MCF 10A (cell line): ENCODE results near the gene CMTM4. TPM values are rescaled to one million over a fixed set of nuclear protein-coding genes. Genes with fewer than 3 reads are reported as not detected.

Source experiments
- BruUV-seq: library from RNA; stranded (reverse); fragments of 400-500 nt; replicated peaks from 2 replicates; lab custom pipeline; 2021; lab: Mats Ljungman, UMichigan
- CTCF ChIA-PET: fragments of 300-600 bp; sonication (Branson Sonifier 250); formaldehyde crosslinking; extraction: SDS; loops from one replicate; lab custom pipeline; 2021; ENCODE audit warnings: antibody characterized with exemption, inconsistent platforms; lab: Yijun Ruan, JAX
- POLR2A ChIA-PET: fragments of 300-600, 350-650 bp; sonication (Branson Sonifier 250); formaldehyde crosslinking; extraction: SDS; loops from one replicate; lab custom pipeline; 2020; ENCODE audit warnings: antibody characterized with exemption, inconsistent platforms; lab: Yijun Ruan, JAX
- DNase-seq: peaks from one replicate; pipeline ENCODE4 v3.0.0-alpha.2; 2018; ENCODE audit not compliant: unreplicated experiment
- H3K27ac Mint-ChIP-seq: one replicate; pipeline ENCODE4 v1.8.0; 2022; ENCODE audit warnings: mild to moderate bottlenecking, low read depth, mixed read lengths; ENCODE audit not compliant: unreplicated experiment
- H3K27me3 Mint-ChIP-seq: one replicate; pipeline ENCODE4 v1.8.0; 2022; ENCODE audit warnings: mixed read lengths; ENCODE audit not compliant: insufficient read depth, unreplicated experiment
- H3K36me3 Mint-ChIP-seq: one replicate; pipeline ENCODE4 v1.8.0; 2022; ENCODE audit warnings: mild to moderate bottlenecking, moderate library complexity, mixed read lengths; ENCODE audit not compliant: insufficient read depth, unreplicated experiment
- H3K4me1 Mint-ChIP-seq: one replicate; pipeline ENCODE4 v1.8.0; 2022; ENCODE audit warnings: mixed read lengths; ENCODE audit not compliant: insufficient read depth, unreplicated experiment
- H3K4me3 Mint-ChIP-seq: one replicate; pipeline ENCODE4 v1.8.0; 2022; ENCODE audit warnings: mild to moderate bottlenecking, moderate library complexity, mixed read lengths; ENCODE audit not compliant: unreplicated experiment
- H3K9me3 Mint-ChIP-seq: one replicate; pipeline ENCODE4 v1.8.0; 2022; ENCODE audit warnings: mixed read lengths; ENCODE audit not compliant: unreplicated experiment
- intact Hi-C: fragments of 100-400 bp; cut with micrococcal nuclease; formaldehyde crosslinking; loops from 2 replicates; pipeline ENCODE4 v1.14.1; 2022
- total RNA-seq: library from RNA; stranded (reverse); gene quantifications from 2 replicates; pipeline ENCODE4 v1.2.3, GENCODE V29; 2022
- TF ChIP-seq, protein P1 (sequence below): fragments of 200-600 bp; IDR thresholded peaks from one replicate; pipeline ENCODE4 v1.8.0; 2022; ENCODE audit warnings: antibody characterized with exemption, mild to moderate bottlenecking; ENCODE audit not compliant: unreplicated experiment

Gene CMTM4
- total RNA-seq, 1 experiment from 2014 or later, result 27.2 TPM

- Mint-ChIP-seq H3K36me3 (peaks cover 7% of the 10 kb centered on the region), H3K27ac (peak overlapping the region; percentile 4), H3K4me3 (no peak overlapping the region), H3K9me3 (no peaks in the 10 kb centered on the region), H3K27me3 (no peaks in the 10 kb centered on the region), H3K4me1 (peaks cover 33% of the 10 kb centered on the region)
- POLR2A ChIA-PET, result interaction anchor here (1.2 kb wide), 1 partner anchor 18 kb away, joined by 5 read pairs; no protein-coding TSS in a partner anchor
- DNase-seq, result no peak
- BruUV-seq, result no TSS peak
- CTCF ChIA-PET, result interaction anchor here (0.7 to 1.9 kb wide), 2 partner anchors 64 to 211 kb away, joined by 3 to 12 read pairs; no protein-coding TSS in a partner anchor
- intact Hi-C loops, result no loop called here
- TF ChIP-seq, protein P1, sequence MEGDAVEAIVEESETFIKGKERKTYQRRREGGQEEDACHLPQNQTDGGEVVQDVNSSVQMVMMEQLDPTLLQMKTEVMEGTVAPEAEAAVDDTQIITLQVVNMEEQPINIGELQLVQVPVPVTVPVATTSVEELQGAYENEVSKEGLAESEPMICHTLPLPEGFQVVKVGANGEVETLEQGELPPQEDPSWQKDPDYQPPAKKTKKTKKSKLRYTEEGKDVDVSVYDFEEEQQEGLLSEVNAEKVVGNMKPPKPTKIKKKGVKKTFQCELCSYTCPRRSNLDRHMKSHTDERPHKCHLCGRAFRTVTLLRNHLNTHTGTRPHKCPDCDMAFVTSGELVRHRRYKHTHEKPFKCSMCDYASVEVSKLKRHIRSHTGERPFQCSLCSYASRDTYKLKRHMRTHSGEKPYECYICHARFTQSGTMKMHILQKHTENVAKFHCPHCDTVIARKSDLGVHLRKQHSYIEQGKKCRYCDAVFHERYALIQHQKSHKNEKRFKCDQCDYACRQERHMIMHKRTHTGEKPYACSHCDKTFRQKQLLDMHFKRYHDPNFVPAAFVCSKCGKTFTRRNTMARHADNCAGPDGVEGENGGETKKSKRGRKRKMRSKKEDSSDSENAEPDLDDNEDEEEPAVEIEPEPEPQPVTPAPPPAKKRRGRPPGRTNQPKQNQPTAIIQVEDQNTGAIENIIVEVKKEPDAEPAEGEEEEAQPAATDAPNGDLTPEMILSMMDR, result no peak
Observed at GRCh38 chr16:66656547-66656946, 40.0 kb downstream of the CMTM4 start.

- TF ChIP-seq, protein P1, result no peak
- peak overlapping the region; percentile 23 for H3K27ac Mint-ChIP-seq
- CTCF ChIA-PET, result interaction anchor here (0.6 to 4.3 kb wide), 12 partner anchors 8 to 222 kb away, joined by 3 to 102 read pairs (median 4); no protein-coding TSS in a partner anchor
- peaks cover 44% of the 10 kb centered on the region for H3K4me1 Mint-ChIP-seq
- intact Hi-C loops, result no loop called here
- no TSS peak for BruUV-seq
- DNase-seq, result peak; percentile 56
- H3K27me3 Mint-ChIP-seq, result no peaks in the 10 kb centered on the region
- H3K4me3 Mint-ChIP-seq, result no peak overlapping the region
- POLR2A ChIA-PET, result interaction anchor here (0.7 to 1.2 kb wide), 6 partner anchors 10 to 1773 kb away, joined by 3 to 6 read pairs (median 4); no protein-coding TSS in a partner anchor
- peaks cover 7% of the 10 kb centered on the region for H3K36me3 Mint-ChIP-seq
- H3K9me3 Mint-ChIP-seq, result no peaks in the 10 kb centered on the region
Observed at GRCh38 chr16:66653581-66654350, 42.8 kb downstream of the CMTM4 start.

GRCh38 chr16:66652661-66653360 lies 43.7 kb downstream of the CMTM4 start:
- Mint-ChIP-seq H3K36me3 (peaks cover 7% of the 10 kb centered on the region), H3K4me1 (peaks cover 44% of the 10 kb centered on the region), H3K9me3 (no peaks in the 10 kb centered on the region), H3K4me3 (no peak overlapping the region), H3K27me3 (no peaks in the 10 kb centered on the region), H3K27ac (no peak overlapping the region)
- intact Hi-C loops, result no loop called here
- no TSS peak for BruUV-seq
- TF ChIP-seq, protein P1, result no peak
- ChIA-PET POLR2A (interaction anchor here (0.5 to 2.9 kb wide), 7 partner anchors 8 to 89 kb away, joined by 3 to 25 read pairs (median 4); no protein-coding TSS in a partner anchor), CTCF (interaction anchor here (0.6 to 4.3 kb wide), 12 partner anchors 9 to 215 kb away, joined by 3 to 102 read pairs (median 4); no protein-coding TSS in a partner anchor)
- no peak for DNase-seq

DNA sequence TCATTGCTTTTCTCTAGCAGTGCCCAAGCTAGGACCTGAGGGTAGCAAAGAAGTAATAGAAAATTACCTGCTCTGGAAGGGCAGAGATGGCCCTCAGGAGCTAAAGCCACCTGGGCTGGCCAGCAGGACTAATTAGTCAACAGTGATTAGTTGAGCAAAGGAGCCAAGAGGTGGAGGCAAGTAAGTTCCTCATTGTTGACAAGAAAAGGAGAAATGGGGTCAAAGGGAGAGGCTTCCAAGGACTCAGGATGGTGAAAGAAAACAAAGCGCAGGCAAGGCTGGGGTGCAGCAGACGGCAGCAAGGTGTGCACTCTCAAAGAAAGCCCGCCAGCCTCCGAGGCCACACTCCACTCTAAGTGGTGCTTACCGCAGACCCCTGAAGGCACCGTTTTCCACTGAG lies 44.6 kb downstream of the CMTM4 start:
- intact Hi-C loops, result loop anchor here (1.0 kb wide), 1 partner anchor 44 kb away; no protein-coding TSS in a partner anchor
- POLR2A ChIA-PET, result interaction anchor here (1.4 to 2.9 kb wide), 2 partner anchors 9 to 44 kb away, joined by 3 to 25 read pairs; no protein-coding TSS in a partner anchor
- Mint-ChIP-seq H3K36me3 (peaks cover 7% of the 10 kb centered on the region), H3K4me3 (no peak overlapping the region), H3K27ac (no peak overlapping the region), H3K27me3 (no peaks in the 10 kb centered on the region), H3K9me3 (no peaks in the 10 kb centered on the region), H3K4me1 (peaks cover 44% of the 10 kb centered on the region)
- BruUV-seq, result no TSS peak
- DNase-seq, result no peak
- TF ChIP-seq, protein P1, result no peak
- CTCF ChIA-PET, result interaction anchor here (0.7 to 4.3 kb wide), 24 partner anchors 10 to 221 kb away, joined by 3 to 102 read pairs (median 8); partner anchors contain the start of genes CMTM2 and DYNC1LI2
